HFF-Myc (cell line): ENCODE data around the gene ZNRD2.

Experiments
- DNase-seq: peaks from one replicate; pipeline ENCODE4 v3.0.0-alpha.2; 2011; ENCODE audit warnings: low read depth; ENCODE audit errors: extremely low read depth
- H3K4me3 ChIP-seq: replicated peaks from 2 replicates; pipeline ENCODE4 v1.5.1; 2011; ENCODE audit warnings: low read depth, mild to moderate bottlenecking, control low read depth, low read length
- TF ChIP-seq, protein P1 (sequence below): IDR thresholded peaks from 2 replicates; pipeline ENCODE4 v1.5.1; 2012; ENCODE audit warnings: mild to moderate bottlenecking, low read depth, low read length, control low read depth; ENCODE audit errors: missing control alignments

ZNRD2 gene

DNA sequence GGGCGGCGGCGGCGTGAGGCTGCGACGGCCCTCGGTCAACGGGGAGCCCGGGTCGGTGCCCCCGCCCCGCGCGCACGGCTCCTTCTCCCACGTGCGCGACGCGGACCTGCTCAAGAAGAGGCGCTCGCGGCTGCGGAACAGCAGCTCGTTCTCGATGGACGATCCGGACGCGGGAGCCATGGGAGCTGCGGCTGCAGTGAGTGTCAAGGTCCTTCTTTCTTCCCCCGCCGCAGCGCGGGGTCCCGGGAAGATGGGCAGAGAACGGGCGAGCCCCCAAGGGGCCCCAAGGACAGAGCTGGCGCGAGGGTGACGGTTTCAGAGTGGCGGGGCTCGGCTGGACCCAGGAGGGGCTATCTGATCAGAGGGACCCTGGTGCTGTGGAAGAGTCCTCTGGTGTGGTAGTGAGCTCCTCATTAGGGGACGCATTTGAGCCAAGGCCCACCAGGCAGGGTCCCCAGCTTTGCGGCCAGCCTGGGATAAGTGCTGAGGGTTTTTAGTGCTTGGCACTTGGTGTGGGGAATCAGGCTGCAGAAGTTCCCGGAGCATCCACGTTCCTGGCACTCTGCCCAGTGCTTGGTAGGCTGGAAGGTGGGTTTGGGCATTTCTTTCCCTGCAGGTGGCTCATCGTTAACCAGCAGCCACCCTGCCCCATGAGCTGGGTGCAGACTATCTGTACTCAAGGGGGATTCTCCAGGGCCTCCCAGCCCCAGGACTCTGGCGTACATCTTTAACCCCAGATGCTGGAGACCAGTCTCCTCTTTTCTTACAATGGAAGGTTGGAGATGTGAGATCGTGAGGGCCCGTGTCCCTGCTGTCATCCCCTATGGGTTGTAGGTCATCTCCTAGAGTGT is 15.3 kb downstream of the ZNRD2 start:
- TF ChIP-seq, protein P1, sequence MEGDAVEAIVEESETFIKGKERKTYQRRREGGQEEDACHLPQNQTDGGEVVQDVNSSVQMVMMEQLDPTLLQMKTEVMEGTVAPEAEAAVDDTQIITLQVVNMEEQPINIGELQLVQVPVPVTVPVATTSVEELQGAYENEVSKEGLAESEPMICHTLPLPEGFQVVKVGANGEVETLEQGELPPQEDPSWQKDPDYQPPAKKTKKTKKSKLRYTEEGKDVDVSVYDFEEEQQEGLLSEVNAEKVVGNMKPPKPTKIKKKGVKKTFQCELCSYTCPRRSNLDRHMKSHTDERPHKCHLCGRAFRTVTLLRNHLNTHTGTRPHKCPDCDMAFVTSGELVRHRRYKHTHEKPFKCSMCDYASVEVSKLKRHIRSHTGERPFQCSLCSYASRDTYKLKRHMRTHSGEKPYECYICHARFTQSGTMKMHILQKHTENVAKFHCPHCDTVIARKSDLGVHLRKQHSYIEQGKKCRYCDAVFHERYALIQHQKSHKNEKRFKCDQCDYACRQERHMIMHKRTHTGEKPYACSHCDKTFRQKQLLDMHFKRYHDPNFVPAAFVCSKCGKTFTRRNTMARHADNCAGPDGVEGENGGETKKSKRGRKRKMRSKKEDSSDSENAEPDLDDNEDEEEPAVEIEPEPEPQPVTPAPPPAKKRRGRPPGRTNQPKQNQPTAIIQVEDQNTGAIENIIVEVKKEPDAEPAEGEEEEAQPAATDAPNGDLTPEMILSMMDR, result no peak
- DNase-seq, result no peak
- no peak overlapping the region for H3K4me3 ChIP-seq

DNA sequence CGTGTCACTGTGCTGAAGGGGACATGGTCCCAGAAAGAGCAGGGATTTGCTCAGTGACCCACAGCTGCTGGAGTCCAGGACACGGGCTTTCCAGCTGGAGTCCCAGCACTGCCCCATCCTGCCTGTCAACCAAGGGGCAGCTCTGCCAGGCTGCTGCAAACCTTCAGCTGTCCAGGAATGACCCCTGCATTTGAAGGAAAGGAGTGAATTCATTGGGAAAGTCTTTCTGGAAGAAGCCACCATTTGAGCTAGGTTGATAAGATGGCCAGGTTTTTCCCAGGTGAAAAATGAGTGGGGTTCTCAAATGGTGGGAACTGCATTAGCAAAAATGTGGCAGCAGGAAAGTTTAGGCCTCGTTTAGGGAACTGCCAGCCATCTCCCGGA is 16.0 kb downstream of the ZNRD2 start:
- H3K4me3 ChIP-seq, result no peak overlapping the region
- no peak for DNase-seq
- TF ChIP-seq, protein P1, result no peak

DNA sequence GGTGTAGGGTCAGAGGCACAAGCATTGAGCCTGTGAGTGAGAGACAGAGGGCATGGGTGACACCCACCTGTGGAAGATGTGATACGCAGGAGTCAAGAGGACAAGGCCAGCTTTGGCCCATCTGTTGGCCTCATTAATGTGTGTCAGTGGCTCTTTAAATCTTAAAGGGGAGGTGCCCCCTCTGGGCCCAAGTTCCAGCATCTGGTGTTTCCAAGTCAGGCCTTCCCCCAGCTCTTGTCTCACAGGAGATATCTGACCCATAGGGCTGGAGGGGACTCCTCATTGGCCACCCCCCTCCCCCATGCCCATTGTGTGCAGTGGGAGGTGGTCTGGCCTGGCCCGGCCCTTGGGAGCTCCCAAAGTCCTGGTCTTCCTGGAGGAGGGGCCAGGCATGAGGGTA is 16.4 kb downstream of the ZNRD2 start:
- TF ChIP-seq, protein P1, result no peak
- H3K4me3 ChIP-seq, result no peak overlapping the region
- peak; percentile 56 for DNase-seq

DNA sequence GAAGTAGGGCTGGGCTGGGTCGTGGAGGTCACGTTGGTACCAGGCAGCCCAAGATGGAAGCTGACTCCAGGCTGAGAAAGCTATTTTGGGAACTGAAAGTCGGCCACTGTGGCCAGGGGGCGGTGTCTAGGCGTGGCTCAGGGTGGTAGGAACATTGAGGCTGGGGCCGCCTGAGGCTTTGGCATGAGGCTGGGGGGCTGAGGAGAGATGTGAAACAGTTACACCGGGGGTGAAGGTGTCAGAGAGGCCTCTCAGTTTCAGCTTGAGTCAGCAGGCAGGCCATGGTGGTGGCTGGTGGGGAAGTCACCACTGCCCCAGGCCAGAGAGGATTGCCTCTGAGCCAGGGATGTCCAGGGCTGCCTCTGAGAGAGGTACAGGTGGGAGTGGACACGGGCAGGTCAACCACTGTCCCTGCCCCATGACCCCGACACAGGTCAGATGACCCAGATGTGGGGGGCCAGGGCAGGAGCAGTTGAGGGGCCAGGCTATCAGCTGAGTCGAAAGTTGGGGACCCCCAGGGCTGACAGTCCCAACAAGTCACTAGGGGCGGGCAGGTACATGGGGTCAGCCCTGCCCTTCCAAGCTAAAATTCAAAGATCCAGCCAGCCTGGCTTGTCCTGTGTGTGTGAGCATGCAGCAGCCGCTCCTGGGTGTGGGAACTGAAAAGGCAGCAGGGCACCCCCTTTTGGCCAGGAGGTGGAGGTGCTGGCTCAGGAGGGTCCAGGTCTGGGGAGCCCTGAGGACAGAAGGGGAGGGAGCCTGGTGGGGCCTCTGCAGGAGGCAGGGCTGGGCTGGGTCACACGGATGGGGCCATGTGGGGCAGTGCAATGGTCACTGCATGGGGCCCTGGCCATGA is 18.1 kb downstream of the ZNRD2 start:
- H3K4me3 ChIP-seq, result no peak overlapping the region
- DNase-seq, result no peak
- TF ChIP-seq, protein P1, result peak; percentile 64

DNA sequence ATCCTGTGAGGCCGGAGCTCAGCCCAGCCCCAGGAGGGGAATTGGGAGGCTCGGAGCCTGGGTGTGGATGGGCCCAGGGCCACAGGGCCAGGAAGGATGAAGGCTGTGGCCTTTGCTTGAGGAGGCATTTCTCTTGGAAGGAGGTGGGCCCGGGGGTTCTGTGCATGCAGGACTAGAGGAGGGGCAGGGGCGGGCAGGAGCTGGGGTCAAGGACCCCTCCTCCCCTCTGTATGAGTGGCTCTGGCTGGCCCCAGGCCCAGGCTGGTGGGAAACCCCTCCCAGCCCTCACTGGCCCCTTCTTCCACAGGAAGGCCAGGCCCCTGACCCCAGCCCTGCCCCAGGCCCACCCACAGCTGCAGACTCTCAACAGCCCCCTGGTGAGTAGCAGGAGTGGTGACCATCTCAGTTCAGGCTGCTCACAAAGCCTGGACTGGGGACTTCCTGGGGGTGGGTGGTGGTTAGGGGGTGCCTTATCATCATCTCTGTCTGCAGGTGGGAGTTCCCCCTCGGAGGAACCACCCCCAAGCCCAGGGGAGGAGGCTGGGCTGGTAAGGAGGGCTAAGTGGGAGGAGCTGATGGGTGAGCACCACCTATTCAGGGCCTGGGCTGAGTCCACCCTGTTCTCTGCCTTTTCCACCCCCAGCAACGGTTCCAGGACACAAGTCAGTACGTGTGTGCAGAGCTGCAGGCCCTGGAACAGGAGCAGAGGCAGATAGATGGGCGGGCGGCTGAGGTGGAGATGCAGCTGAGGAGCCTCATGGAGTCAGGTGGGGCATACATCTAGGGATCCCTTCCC is 19.4 kb downstream of the ZNRD2 start:
- DNase-seq, result no peak
- no peak overlapping the region for H3K4me3 ChIP-seq
- TF ChIP-seq, protein P1, result no peak

DNA sequence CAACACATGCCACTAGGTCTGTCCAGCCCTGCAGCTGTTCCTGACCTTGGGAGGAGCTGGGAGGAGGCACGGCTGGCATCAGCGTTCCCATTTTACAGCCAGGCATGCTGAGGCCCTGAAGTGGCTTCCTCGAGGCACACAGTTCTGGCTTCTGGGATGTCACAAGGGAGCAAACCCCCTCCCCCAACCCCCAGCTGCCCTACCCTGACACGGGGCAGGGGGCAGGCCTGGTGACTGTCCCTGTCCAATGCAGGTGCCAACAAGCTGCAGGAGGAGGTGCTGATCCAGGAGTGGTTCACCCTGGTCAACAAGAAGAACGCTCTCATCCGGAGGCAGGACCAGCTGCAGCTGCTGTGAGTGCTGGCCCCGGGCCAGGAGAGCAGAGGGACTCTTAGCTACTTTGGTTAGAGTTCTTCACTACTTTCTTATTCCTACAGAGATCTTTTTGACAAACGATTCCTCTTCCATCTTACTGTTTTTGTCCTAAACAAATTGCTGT is 20.0 kb downstream of the ZNRD2 start:
- TF ChIP-seq, protein P1, result no peak
- H3K4me3 ChIP-seq, result no peak overlapping the region
- DNase-seq, result no peak
